ENCODE data around the gene SOCS6. TPM values are rescaled to one million over a fixed set of nuclear protein-coding genes. Genes with fewer than 3 reads are reported as not detected.
"Not testable (repeated sequence)": the region's sequence is repeated elsewhere in the genome, so short reads cannot be mapped to it uniquely, and the experiment has no call there.

SOCS6 gene
- total RNA-seq, 2 donors from 2014 or later, result 20.3 to 21.3 TPM

DNA sequence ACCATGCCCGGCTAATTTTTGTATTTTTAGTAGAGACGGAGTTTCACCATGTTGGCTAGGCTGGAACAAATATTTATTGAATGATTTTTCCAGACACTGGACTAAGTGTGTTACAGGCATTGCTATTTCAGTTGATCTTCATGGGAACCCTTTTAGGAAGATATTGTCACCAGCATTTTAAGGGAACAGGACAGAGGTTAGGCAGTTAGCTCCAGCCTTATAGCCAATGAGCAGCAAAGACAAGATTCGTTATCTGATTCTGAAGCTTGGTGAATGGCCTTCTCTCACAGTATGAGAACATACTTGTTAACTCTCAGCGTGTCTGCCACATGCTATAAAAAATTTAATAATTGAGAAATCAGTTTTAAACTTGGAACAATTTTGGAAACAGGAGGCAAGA lies 73.4 kb downstream of the SOCS6 start:
- H3K4me1 ChIP-seq (ENCODE audit: control insufficient read depth in 1 of 2, low read depth in 2 of 2), result no peaks in the 10 kb centered on the region
- H3K27ac ChIP-seq, result no peak overlapping the region
- DNase-seq (ENCODE audit: low spot score) (no peak), ATAC-seq (ENCODE audit: insufficient number of reproducible peaks, low FRiP score, low read depth) (no peak)
- no peaks in the 10 kb centered on the region for H3K27me3 ChIP-seq (replicated peaks; ENCODE audit: insufficient read depth)
- no peak overlapping the region for H3K4me3 ChIP-seq
- H3K9me3 ChIP-seq, result no peaks in the 10 kb centered on the region
- TF ChIP-seq, protein P1, sequence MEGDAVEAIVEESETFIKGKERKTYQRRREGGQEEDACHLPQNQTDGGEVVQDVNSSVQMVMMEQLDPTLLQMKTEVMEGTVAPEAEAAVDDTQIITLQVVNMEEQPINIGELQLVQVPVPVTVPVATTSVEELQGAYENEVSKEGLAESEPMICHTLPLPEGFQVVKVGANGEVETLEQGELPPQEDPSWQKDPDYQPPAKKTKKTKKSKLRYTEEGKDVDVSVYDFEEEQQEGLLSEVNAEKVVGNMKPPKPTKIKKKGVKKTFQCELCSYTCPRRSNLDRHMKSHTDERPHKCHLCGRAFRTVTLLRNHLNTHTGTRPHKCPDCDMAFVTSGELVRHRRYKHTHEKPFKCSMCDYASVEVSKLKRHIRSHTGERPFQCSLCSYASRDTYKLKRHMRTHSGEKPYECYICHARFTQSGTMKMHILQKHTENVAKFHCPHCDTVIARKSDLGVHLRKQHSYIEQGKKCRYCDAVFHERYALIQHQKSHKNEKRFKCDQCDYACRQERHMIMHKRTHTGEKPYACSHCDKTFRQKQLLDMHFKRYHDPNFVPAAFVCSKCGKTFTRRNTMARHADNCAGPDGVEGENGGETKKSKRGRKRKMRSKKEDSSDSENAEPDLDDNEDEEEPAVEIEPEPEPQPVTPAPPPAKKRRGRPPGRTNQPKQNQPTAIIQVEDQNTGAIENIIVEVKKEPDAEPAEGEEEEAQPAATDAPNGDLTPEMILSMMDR (IDR thresholded peaks at IDR 0.05), result no peak
- H3K36me3 ChIP-seq, result no peaks in the 10 kb centered on the region

DNA sequence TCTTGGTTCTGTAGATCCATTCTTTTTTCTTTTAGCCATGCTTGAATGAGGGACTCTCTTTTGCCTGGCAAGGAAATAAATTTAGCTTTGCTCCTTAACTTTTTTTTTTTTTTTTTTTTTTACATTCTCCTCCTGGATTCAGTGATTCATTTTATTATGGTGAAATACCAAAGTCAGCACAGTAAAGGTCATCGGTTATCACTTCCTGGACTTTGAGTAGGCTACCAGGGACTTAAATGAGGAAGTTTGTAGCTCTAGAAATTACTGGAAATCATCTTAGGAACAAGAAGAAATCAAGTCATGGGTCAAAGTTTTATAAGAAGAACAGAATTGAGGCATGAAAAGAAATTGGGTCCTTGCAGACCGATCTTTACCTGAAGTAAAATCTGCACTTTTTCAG lies 75.0 kb downstream of the SOCS6 start:
- ATAC-seq (ENCODE audit: insufficient number of reproducible peaks, low FRiP score, low read depth) (no peak), DNase-seq (ENCODE audit: low spot score) (no peak)
- H3K4me3 ChIP-seq, result no peak overlapping the region
- H3K27me3 ChIP-seq (replicated peaks; ENCODE audit: insufficient read depth), result no peaks in the 10 kb centered on the region
- TF ChIP-seq, protein P1 (IDR thresholded peaks at IDR 0.05), result no peak
- no peaks in the 10 kb centered on the region for H3K36me3 ChIP-seq
- H3K9me3 ChIP-seq, result no peaks in the 10 kb centered on the region
- H3K4me1 ChIP-seq (ENCODE audit: control insufficient read depth in 1 of 2, low read depth in 2 of 2), result no peaks in the 10 kb centered on the region
- H3K27ac ChIP-seq, result no peak overlapping the region

DNA sequence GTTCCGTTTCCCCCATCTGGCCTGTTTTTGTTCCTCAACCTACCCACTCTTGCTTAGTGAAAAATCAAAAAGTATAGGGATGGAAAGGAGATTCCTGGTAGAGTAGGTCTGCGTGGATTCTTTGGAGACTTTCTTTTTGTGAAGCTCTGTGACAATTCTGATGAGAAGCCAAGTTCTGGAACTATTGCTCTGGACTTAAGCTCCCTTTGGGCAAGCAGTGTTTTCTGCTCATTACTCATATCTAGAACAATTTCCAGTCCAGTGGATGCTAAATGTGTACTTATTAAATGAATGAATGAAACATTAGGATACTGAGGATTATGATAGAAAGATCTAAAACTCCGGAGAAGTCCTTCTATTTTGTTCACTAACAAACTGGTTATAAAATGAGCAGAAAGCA lies 76.5 kb downstream of the SOCS6 start:
- ATAC-seq (ENCODE audit: insufficient number of reproducible peaks, low FRiP score, low read depth) (no peak), DNase-seq (ENCODE audit: low spot score) (no peak)
- H3K4me3 ChIP-seq, result no peak overlapping the region
- TF ChIP-seq, protein P1 (IDR thresholded peaks at IDR 0.05), result no peak
- no peaks in the 10 kb centered on the region for H3K27me3 ChIP-seq (replicated peaks; ENCODE audit: insufficient read depth)
- H3K36me3 ChIP-seq, result no peaks in the 10 kb centered on the region
- no peak overlapping the region for H3K27ac ChIP-seq
- no peaks in the 10 kb centered on the region for H3K9me3 ChIP-seq
- H3K4me1 ChIP-seq (ENCODE audit: control insufficient read depth in 1 of 2, low read depth in 2 of 2), result no peaks in the 10 kb centered on the region

DNA sequence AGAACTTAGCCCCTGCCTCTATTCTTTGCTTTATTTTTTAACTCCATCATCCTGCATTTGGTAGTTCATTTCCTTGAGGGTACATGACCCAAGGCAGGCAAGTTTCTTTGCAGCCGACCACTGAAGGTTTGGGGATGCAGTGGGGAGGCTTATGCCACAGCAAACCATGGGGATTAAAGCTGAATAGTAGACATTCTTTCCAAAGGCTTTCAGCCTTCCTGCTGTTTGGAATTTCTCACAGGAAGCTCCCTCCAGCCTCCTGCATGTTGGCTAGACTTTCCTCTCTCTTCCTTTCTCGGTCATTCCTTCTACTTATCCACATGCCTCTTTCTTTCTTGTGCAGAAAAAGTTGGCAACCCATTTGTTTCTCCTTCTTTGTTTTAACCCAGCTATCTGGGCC lies 77.3 kb downstream of the SOCS6 start:
- DNase-seq (ENCODE audit: low spot score), result no peak
- ATAC-seq (ENCODE audit: insufficient number of reproducible peaks, low FRiP score, low read depth), result no peak
- Histone ChIP-seq H3K27ac (no peak overlapping the region), H3K36me3 (no peaks in the 10 kb centered on the region), H3K4me3 (no peak overlapping the region), H3K9me3 (no peaks in the 10 kb centered on the region), H3K4me1 (ENCODE audit: control insufficient read depth in 1 of 2, low read depth in 2 of 2) (no peaks in the 10 kb centered on the region), H3K27me3 (replicated peaks; ENCODE audit: insufficient read depth) (no peaks in the 10 kb centered on the region)
- TF ChIP-seq, protein P1 (IDR thresholded peaks at IDR 0.05), result no peak

DNA sequence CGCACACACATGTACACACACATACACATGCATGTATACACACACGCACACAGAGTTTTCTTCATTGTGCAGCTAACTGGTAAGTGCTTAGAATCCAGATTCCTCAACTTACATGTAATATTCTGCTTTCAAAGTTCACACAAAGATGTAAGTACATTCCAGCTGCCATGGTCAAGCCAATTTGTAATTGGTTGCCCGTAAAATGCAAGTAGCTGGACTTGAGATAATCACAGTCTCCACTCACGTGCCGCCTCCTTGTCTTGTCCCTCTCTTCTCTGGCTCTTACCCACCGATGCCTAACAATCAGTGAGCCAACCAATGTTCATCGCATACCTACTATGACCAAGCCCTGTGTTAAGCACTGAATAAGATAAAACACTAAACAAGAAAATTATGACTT lies 77.8 kb downstream of the SOCS6 start:
- Histone ChIP-seq H3K4me1 (ENCODE audit: control insufficient read depth in 1 of 2, low read depth in 2 of 2) (no peaks in the 10 kb centered on the region), H3K4me3 (no peak overlapping the region), H3K27ac (no peak overlapping the region), H3K27me3 (replicated peaks; ENCODE audit: insufficient read depth) (no peaks in the 10 kb centered on the region), H3K9me3 (no peaks in the 10 kb centered on the region), H3K36me3 (no peaks in the 10 kb centered on the region)
- TF ChIP-seq, protein P1 (IDR thresholded peaks at IDR 0.05), result no peak
- ATAC-seq (ENCODE audit: insufficient number of reproducible peaks, low FRiP score, low read depth), result no peak
- DNase-seq (ENCODE audit: low spot score), result no peak

DNA sequence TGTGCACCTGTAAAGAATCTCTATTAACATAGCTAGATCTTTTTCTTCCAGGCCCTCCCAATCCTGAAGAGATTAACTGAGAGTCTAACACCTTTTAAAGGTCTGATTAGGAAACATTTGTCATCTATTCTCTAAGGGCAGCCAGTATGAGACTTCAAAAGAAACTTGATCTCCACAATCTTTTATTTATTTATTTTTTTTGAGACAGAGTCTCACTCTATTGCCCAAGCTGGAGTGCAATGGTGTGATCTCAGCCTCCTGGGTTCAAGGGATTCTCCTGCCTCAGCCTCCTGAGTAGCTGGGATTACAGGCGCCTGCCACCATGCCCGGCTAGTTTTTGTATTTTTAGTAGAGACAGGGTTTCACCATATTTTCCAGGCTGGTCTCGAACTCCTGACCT lies 78.5 kb downstream of the SOCS6 start:
- not testable (repeated sequence) for H3K4me3 ChIP-seq; H3K27ac ChIP-seq; H3K27me3 ChIP-seq (replicated peaks; ENCODE audit: insufficient read depth); H3K9me3 ChIP-seq; H3K4me1 ChIP-seq (ENCODE audit: control insufficient read depth in 1 of 2, low read depth in 2 of 2); H3K36me3 ChIP-seq; ATAC-seq (ENCODE audit: insufficient number of reproducible peaks, low FRiP score, low read depth); DNase-seq (ENCODE audit: low spot score)
